ENCODE results near the gene SNRNP48. TPM values are rescaled to one million over a fixed set of nuclear protein-coding genes. Genes with fewer than 3 reads are reported as not detected.

Gene SNRNP48
- polyA plus RNA-seq, 1 donor (not counting 4 experiments of a cell fraction or from before 2014, with no cell fraction given), result 12.2 TPM

GRCh38 chr6:7629321-7629720, 39.3 kb downstream of the SNRNP48 start:
- no peak overlapping the region for H3K4me2 ChIP-seq (ENCODE audit: control insufficient read depth, extremely low read depth, insufficient read depth, low read depth, low read length)
- DNase-seq (ENCODE audit: low read depth, low spot score), result no peak
- H3K9me1 ChIP-seq (ENCODE audit: control insufficient read depth, extremely low read depth, insufficient read depth, low read length), result no peaks in the 10 kb centered on the region
- dilution Hi-C loops (cut with MboI; ENCODE audit: extremely low pct_ligation_motif_present, low sequenced_read_pairs), result no loop called here
- TF ChIP-seq CTCF (optimal IDR thresholded peaks at IDR 0.05 in 1 of 3, IDR thresholded peaks at IDR 0.05 in 1 of 3, conservative IDR thresholded peaks at IDR 0.05 in 1 of 3; ENCODE audit: extremely low read depth in 1 of 3, insufficient read depth in 2 of 3, low read length in 3 of 3), result no peak
- TF ChIP-seq EZH2 (IDR thresholded peaks at IDR 0.05; ENCODE audit: low read length), result no peak
- H3K27me3 ChIP-seq (ENCODE audit: control insufficient read depth, extremely low read depth, insufficient read depth, low read length), result no peaks in the 10 kb centered on the region
- no peaks in the 10 kb centered on the region for H3K4me1 ChIP-seq (ENCODE audit: control insufficient read depth, extremely low read depth, insufficient read depth, low read length)
- no peak overlapping the region for H2AFZ ChIP-seq (ENCODE audit: control insufficient read depth, low read length)
- H3K79me2 ChIP-seq (ENCODE audit: control insufficient read depth, insufficient read depth, low read length), result no peaks in the 10 kb centered on the region
- H3K4me3 ChIP-seq (ENCODE audit: control insufficient read depth in 2 of 3, extremely low read depth in 1 of 3, insufficient read depth in 2 of 3, low read depth in 1 of 3, low read length in 3 of 3), result no peak overlapping the region
- no peaks in the 10 kb centered on the region for H4K20me1 ChIP-seq (ENCODE audit: control insufficient read depth, extremely low read depth, insufficient read depth, low read length)
- FAIRE-seq, result no peak
- no peak overlapping the region for H3K27ac ChIP-seq (ENCODE audit: control insufficient read depth, insufficient read depth, low read length)
- H3K36me3 ChIP-seq (ENCODE audit: control insufficient read depth in 2 of 2, extremely low read depth in 1 of 2, insufficient read depth in 2 of 2, low read length in 2 of 2), result no peaks in the 10 kb centered on the region
- H3K9me3 ChIP-seq (ENCODE audit: control insufficient read depth, low read depth, low read length), result no peaks in the 10 kb centered on the region
- no peak overlapping the region for H3K9ac ChIP-seq (ENCODE audit: control insufficient read depth, extremely low read depth, insufficient read depth, low read length)

GRCh38 chr6:7630792-7631191, 40.8 kb downstream of the SNRNP48 start:
- no peak overlapping the region for H2AFZ ChIP-seq (ENCODE audit: control insufficient read depth, low read length)
- H3K79me2 ChIP-seq (ENCODE audit: control insufficient read depth, insufficient read depth, low read length), result no peaks in the 10 kb centered on the region
- DNase-seq (ENCODE audit: low read depth, low spot score) (no peak), FAIRE-seq (no peak)
- H3K9ac ChIP-seq (ENCODE audit: control insufficient read depth, extremely low read depth, insufficient read depth, low read length), result no peak overlapping the region
- no peaks in the 10 kb centered on the region for H3K9me1 ChIP-seq (ENCODE audit: control insufficient read depth, extremely low read depth, insufficient read depth, low read length)
- no peak overlapping the region for H3K27ac ChIP-seq (ENCODE audit: control insufficient read depth, insufficient read depth, low read length)
- TF ChIP-seq EZH2 (IDR thresholded peaks at IDR 0.05; ENCODE audit: low read length) (no peak), CTCF (optimal IDR thresholded peaks at IDR 0.05 in 1 of 3, IDR thresholded peaks at IDR 0.05 in 1 of 3, conservative IDR thresholded peaks at IDR 0.05 in 1 of 3; ENCODE audit: extremely low read depth in 1 of 3, insufficient read depth in 2 of 3, low read length in 3 of 3) (no peak)
- H4K20me1 ChIP-seq (ENCODE audit: control insufficient read depth, extremely low read depth, insufficient read depth, low read length), result no peaks in the 10 kb centered on the region
- H3K4me2 ChIP-seq (ENCODE audit: control insufficient read depth, extremely low read depth, insufficient read depth, low read depth, low read length), result no peak overlapping the region
- no peaks in the 10 kb centered on the region for H3K27me3 ChIP-seq (ENCODE audit: control insufficient read depth, extremely low read depth, insufficient read depth, low read length)
- H3K36me3 ChIP-seq (ENCODE audit: control insufficient read depth in 2 of 2, extremely low read depth in 1 of 2, insufficient read depth in 2 of 2, low read length in 2 of 2), result no peaks in the 10 kb centered on the region
- H3K4me1 ChIP-seq (ENCODE audit: control insufficient read depth, extremely low read depth, insufficient read depth, low read length), result no peaks in the 10 kb centered on the region
- H3K4me3 ChIP-seq (ENCODE audit: control insufficient read depth in 2 of 3, extremely low read depth in 1 of 3, insufficient read depth in 2 of 3, low read depth in 1 of 3, low read length in 3 of 3), result no peak overlapping the region
- H3K9me3 ChIP-seq (ENCODE audit: control insufficient read depth, low read depth, low read length), result no peaks in the 10 kb centered on the region
- dilution Hi-C loops (cut with MboI; ENCODE audit: extremely low pct_ligation_motif_present, low sequenced_read_pairs), result no loop called here
